Esophagus squamous epithelium (tissue), 5 donors: ENCODE measurements around the gene HELZ. TPM values are rescaled to one million over a fixed set of nuclear protein-coding genes. Genes with fewer than 3 reads are reported as not detected.
"Not testable (repeated sequence)": the region's sequence is repeated elsewhere in the genome, so short reads cannot be mapped to it uniquely, and the experiment has no call there.

Source experiments
- DNase-seq: peaks from one replicate; lab custom pipeline; 2025; lab: John Stamatoyannopoulos, UW
- H3K27ac ChIP-seq, 4 donors: fragments of 200-600 bp; sonication (generic); one replicate each; pipeline ENCODE4 v1.5.1; 2016 to 2019; ENCODE audit warnings: mild to moderate bottlenecking in 1 of 4
- H3K27me3 ChIP-seq, 4 donors: fragments of 200-600 bp; sonication (generic); 1 replicate in 3 of 4; 2 replicates in 1 of 4; pipeline versions ENCODE4 v1.5.1 to v1.6.0; 2017 to 2021; ENCODE audit warnings: antibody characterized with exemption in 1 of 4
- H3K36me3 ChIP-seq, 3 donors: fragments of 200-600 bp; sonication (generic); one replicate each; pipeline ENCODE4 v1.5.1; 2016 to 2019
- H3K4me1 ChIP-seq, 3 donors: fragments of 200-600 bp; sonication (generic); one replicate each; pipeline ENCODE4 v1.5.1; 2017 to 2019
- H3K4me3 ChIP-seq, 4 donors: fragments of 200-600 bp; sonication (generic); 1 replicate in 3 of 4; 2 replicates in 1 of 4; pipeline ENCODE4 v1.5.1; 2016 to 2019; ENCODE audit warnings: mild to moderate bottlenecking in 2 of 4, moderate library complexity in 1 of 4
- H3K9me3 ChIP-seq, 3 donors: fragments of 200-600 bp; sonication (generic); one replicate each; pipeline ENCODE4 v1.5.1; 2016 to 2019
- CTCF ChIP-seq, 6 experiments: fragments of 450-650 bp in 4 of 6; fragments of 200-600 bp in 2 of 6; sonication (generic) in 2 of 6; IDR thresholded peaks; one replicate each; pipeline ENCODE4 v1.5.1; 2016 to 2019; ENCODE audit warnings: antibody characterized with exemption in 6 of 6, mild to moderate bottlenecking in 4 of 6, moderate library complexity in 4 of 6
- POLR2A ChIP-seq, 4 donors: fragments of 450-650 bp; IDR thresholded peaks; one replicate each; pipeline ENCODE4 v1.6.1; 2017; ENCODE audit warnings: antibody characterized with exemption in 4 of 4, mild to moderate bottlenecking in 4 of 4, moderate library complexity in 3 of 4
- WGBS, 2 donors: methylation state at CpG; one replicate each; pipeline ENCODE4 v1.1.5; 2018; 5-methylcytosine and 5-hydroxymethylcytosine counted together
- intact Hi-C: fragments of 100-400 bp; cut with DNase I; formaldehyde crosslinking; loops from one replicate; pipeline ENCODE4 v1.15.0; 2022
- total RNA-seq, 4 donors: library from RNA; depleted of rRNA; stranded (reverse); fragments of >200 nt; gene quantifications; one replicate each; pipeline ENCODE4 v1.1.0, GENCODE V29; 2016
- donor health status: DM: yes; HTN: yes; CAD: no.

HELZ gene
- total RNA-seq, 4 donors from 2014 or later: 11.4 to 42.5 (median 26.8) TPM

- Histone ChIP-seq H3K4me3 (peak overlapping the region in 1 of 4 donors; percentile 38), H3K4me1 (peaks cover 3 to 22% (median 7%) of the 10 kb centered on the region in 3 donors), H3K27me3 (peaks cover 0 to 5% (median 0%) of the 10 kb centered on the region in 4 donors), H3K9me3 (peaks cover 0 to 4% (median 0%) of the 10 kb centered on the region in 3 donors), H3K27ac (peak overlapping the region in 3 of 4 donors; percentile 38 to 75 (median 59)), H3K36me3 (no peaks in the 10 kb centered on the region)
- TF ChIP-seq CTCF (IDR thresholded peaks at IDR 0.05) (no peak), POLR2A (IDR thresholded peaks at IDR 0.05) (no peak)
- DNase-seq: no peak
- WGBS, 2 donors: 41 to 47% methylated on average over 14 of the region's 14 CpGs
- intact Hi-C loops: no loop called here
These were observed 15.4 kb upstream of the HELZ start for GRCh38 chr17:67260170-67260987.

- 77 to 80% methylated on average over 7 to 11 of the region's 11 CpGs for WGBS, 2 donors
- Histone ChIP-seq H3K27me3 (peaks cover 0 to 12% (median 0%) of the 10 kb centered on the region in 4 donors), H3K9me3 (peaks cover 0 to 4% (median 0%) of the 10 kb centered on the region in 3 donors), H3K27ac (peak overlapping the region in 1 of 4 donors; percentile 43), H3K4me3 (no peak overlapping the region), H3K4me1 (peaks cover 3 to 22% (median 7%) of the 10 kb centered on the region in 3 donors), H3K36me3 (no peaks in the 10 kb centered on the region)
- TF ChIP-seq CTCF (IDR thresholded peaks at IDR 0.05) (no peak), POLR2A (IDR thresholded peaks at IDR 0.05) (no peak)
- intact Hi-C loops: no loop called here
- DNase-seq: no peak
These were observed 13.9 kb upstream of the HELZ start for GRCh38 chr17:67258821-67259468.

- intact Hi-C loops: no loop called here
- WGBS, 2 donors: 81 to 84% methylated on average over 3 to 4 of the region's 5 CpGs
- Histone ChIP-seq H3K27me3 (peaks cover 0 to 29% (median 0%) of the 10 kb centered on the region in 4 donors), H3K4me1 (peaks cover 3 to 22% (median 7%) of the 10 kb centered on the region in 3 donors), H3K36me3 (no peaks in the 10 kb centered on the region), H3K9me3 (peaks cover 0 to 4% (median 0%) of the 10 kb centered on the region in 3 donors), H3K4me3 (no peak overlapping the region), H3K27ac (no peak overlapping the region)
- no peak for DNase-seq
- TF ChIP-seq CTCF (IDR thresholded peaks at IDR 0.05): no peak
- TF ChIP-seq POLR2A (IDR thresholded peaks at IDR 0.05): no peak
These were observed 11.2 kb upstream of the HELZ start for GRCh38 chr17:67256075-67256732.

- intact Hi-C loops: no loop called here
- TF ChIP-seq CTCF (IDR thresholded peaks at IDR 0.05): no peak
- TF ChIP-seq POLR2A (IDR thresholded peaks at IDR 0.05): no peak
- no peak for DNase-seq
These were observed 8.4 kb upstream of the HELZ start for GRCh38 chr17:67253384-67253783.

GRCh38 chr17:67251586-67251985 lies 6.6 kb upstream of the HELZ start:
- 76 to 85% methylated on average over 4 of the region's 4 CpGs for WGBS, 2 donors

More at GRCh38 chr17:67253384-67253783, 8.4 kb upstream of the HELZ start:
- Histone ChIP-seq H3K9me3 (peaks cover 0 to 4% (median 0%) of the 10 kb centered on the region in 3 donors), H3K4me3 (no peak overlapping the region), H3K27me3 (peaks cover 0 to 47% (median 0%) of the 10 kb centered on the region in 4 donors), H3K4me1 (peaks cover 0 to 8% (median 0%) of the 10 kb centered on the region in 3 donors), H3K27ac (no peak overlapping the region), H3K36me3 (no peaks in the 10 kb centered on the region)
- WGBS, 2 donors: 51 to 52% methylated on average over 2 of the region's 2 CpGs

More at GRCh38 chr17:67251586-67251985, 6.6 kb upstream of the HELZ start:
- H3K27me3 ChIP-seq: peaks cover 0 to 57% (median 0%) of the 10 kb centered on the region in 4 donors
- H3K27ac ChIP-seq, H3K4me1 ChIP-seq, intact Hi-C loops, H3K4me3 ChIP-seq, DNase-seq, H3K36me3 ChIP-seq, H3K9me3 ChIP-seq: not testable (repeated sequence)
